Natural killer cell treated with Interleukin-12 subunit alpha and Interleukin-12 subunit beta and Interleukin-15 and Interleukin-18, amount 100 ng/mL, for 72 hours (primary cell): ENCODE measurements around the gene MAML2. TPM values are rescaled to one million over a fixed set of nuclear protein-coding genes. Genes with fewer than 3 reads are reported as not detected.

Experiments used
- ATAC-seq, 2 donors: fragments of 150-1000 bp; cut with Tn5 transposase in 1 of 2; sonication (Bioruptor Pico), chemical (Tn5 transposase) in 1 of 2; 2 replicates each; pipeline ENCODE4 v1.10.0; 2021
- DNase-seq: peaks from one replicate; pipeline ENCODE4 v3.0.0; 2022; ENCODE audit warnings: low spot score
- H3K27ac Mint-ChIP-seq, 2 donors: 1 replicate in 1 of 2; 2 replicates in 1 of 2; pipeline ENCODE4 v1.8.0; 2022; ENCODE audit warnings: mixed read lengths in 2 of 2, mild to moderate bottlenecking in 1 of 2, moderate library complexity in 1 of 2
- H3K27me3 Mint-ChIP-seq, 2 donors: 1 replicate in 1 of 2; 2 replicates in 1 of 2; pipeline ENCODE4 v1.8.0; 2022; ENCODE audit warnings: mixed read lengths in 2 of 2
- H3K36me3 Mint-ChIP-seq: one replicate; pipeline ENCODE4 v1.8.0; 2022; ENCODE audit warnings: mixed read lengths
- H3K4me1 Mint-ChIP-seq, 2 donors: 1 replicate in 1 of 2; 2 replicates in 1 of 2; pipeline ENCODE4 v1.8.0; 2022; ENCODE audit warnings: low read depth in 2 of 2, mixed read lengths in 2 of 2, mild to moderate bottlenecking in 1 of 2
- H3K4me3 Mint-ChIP-seq: one replicate; pipeline ENCODE4 v1.8.0; 2022; ENCODE audit warnings: mixed read lengths
- H3K9me3 Mint-ChIP-seq: 2 replicates; pipeline ENCODE4 v1.8.0; 2022; ENCODE audit warnings: mixed read lengths
- total RNA-seq, 2 donors: library from RNA; stranded (reverse); gene quantifications; one replicate each; pipeline ENCODE4 v1.2.3, GENCODE V29; 2022

Gene MAML2
- total RNA-seq, 2 donors from 2014 or later, result 15.9 to 21.9 TPM

- Mint-ChIP-seq H3K9me3 (no peaks in the 10 kb centered on the region), H3K36me3 (no peaks in the 10 kb centered on the region), H3K27ac (peak overlapping the region in 1 of 2 donors; percentile 57), H3K4me3 (no peak overlapping the region), H3K27me3 (no peaks in the 10 kb centered on the region), H3K4me1 (peaks cover 10 to 16% of the 10 kb centered on the region in 2 donors)
- ATAC-seq (no peak), DNase-seq (no peak)
These were observed 212.9 kb downstream of the MAML2 start for GRCh38 chr11:96130061-96130620.

- H3K36me3 Mint-ChIP-seq, result no peaks in the 10 kb centered on the region
- no peak overlapping the region for H3K4me3 Mint-ChIP-seq
- no peak overlapping the region for H3K27ac Mint-ChIP-seq
- no peaks in the 10 kb centered on the region for H3K9me3 Mint-ChIP-seq
- H3K4me1 Mint-ChIP-seq, result peaks cover 11 to 24% of the 10 kb centered on the region in 2 donors
- no peaks in the 10 kb centered on the region for H3K27me3 Mint-ChIP-seq
- DNase-seq (no peak), ATAC-seq (no peak)
These were observed 215.4 kb downstream of the MAML2 start for GRCh38 chr11:96127596-96127959.

GRCh38 chr11:96126917-96127595, 215.9 kb downstream of the MAML2 start:
- H3K9me3 Mint-ChIP-seq, result no peaks in the 10 kb centered on the region
- ATAC-seq (no peak), DNase-seq (no peak)
- no peaks in the 10 kb centered on the region for H3K36me3 Mint-ChIP-seq
- no peak overlapping the region for H3K4me3 Mint-ChIP-seq
- no peaks in the 10 kb centered on the region for H3K27me3 Mint-ChIP-seq
- H3K4me1 Mint-ChIP-seq, result peaks cover 11 to 27% of the 10 kb centered on the region in 2 donors
- no peak overlapping the region for H3K27ac Mint-ChIP-seq

GRCh38 chr11:96125400-96125799, 217.6 kb downstream of the MAML2 start:
- no peak overlapping the region for H3K4me3 Mint-ChIP-seq
- no peaks in the 10 kb centered on the region for H3K27me3 Mint-ChIP-seq
- DNase-seq, result no peak
- no peak for ATAC-seq
- H3K36me3 Mint-ChIP-seq, result no peaks in the 10 kb centered on the region
- H3K27ac Mint-ChIP-seq, result peak overlapping the region in 1 of 2 donors; percentile 29
- no peaks in the 10 kb centered on the region for H3K9me3 Mint-ChIP-seq
- H3K4me1 Mint-ChIP-seq, result peaks cover 11 to 28% of the 10 kb centered on the region in 2 donors

- no peaks in the 10 kb centered on the region for H3K36me3 Mint-ChIP-seq
- H3K27me3 Mint-ChIP-seq, result no peaks in the 10 kb centered on the region
- no peak overlapping the region for H3K4me3 Mint-ChIP-seq
- peak overlapping the region in 1 of 2 donors; percentile 15 for H3K27ac Mint-ChIP-seq
- no peak for ATAC-seq
- H3K4me1 Mint-ChIP-seq, result peaks cover 11 to 23% of the 10 kb centered on the region in 2 donors
- no peaks in the 10 kb centered on the region for H3K9me3 Mint-ChIP-seq
- DNase-seq, result no peak
These were observed 218.8 kb downstream of the MAML2 start for GRCh38 chr11:96124155-96124554.

GRCh38 chr11:96123301-96123700, 219.7 kb downstream of the MAML2 start:
- ATAC-seq (no peak), DNase-seq (no peak)
- Mint-ChIP-seq H3K9me3 (no peaks in the 10 kb centered on the region), H3K27me3 (no peaks in the 10 kb centered on the region), H3K4me1 (peaks cover 11 to 21% of the 10 kb centered on the region in 2 donors), H3K4me3 (no peak overlapping the region), H3K36me3 (no peaks in the 10 kb centered on the region), H3K27ac (no peak overlapping the region)

GRCh38 chr11:96122601-96123074, 220.4 kb downstream of the MAML2 start:
- Mint-ChIP-seq H3K27ac (no peak overlapping the region), H3K4me1 (peaks cover 11 to 24% of the 10 kb centered on the region in 2 donors), H3K4me3 (no peak overlapping the region), H3K27me3 (no peaks in the 10 kb centered on the region), H3K36me3 (no peaks in the 10 kb centered on the region), H3K9me3 (no peaks in the 10 kb centered on the region)
- no peak for ATAC-seq
- no peak for DNase-seq

- H3K27me3 Mint-ChIP-seq, result no peaks in the 10 kb centered on the region
- DNase-seq, result no peak
- H3K9me3 Mint-ChIP-seq, result no peaks in the 10 kb centered on the region
- ATAC-seq, result no peak
- peaks cover 17 to 33% of the 10 kb centered on the region in 2 donors for H3K4me1 Mint-ChIP-seq
- H3K27ac Mint-ChIP-seq, result peak overlapping the region in 1 of 2 donors; percentile 0
- peaks cover 5% of the 10 kb centered on the region for H3K36me3 Mint-ChIP-seq
- H3K4me3 Mint-ChIP-seq, result no peak overlapping the region
These were observed 223.8 kb downstream of the MAML2 start for GRCh38 chr11:96119211-96119610.

- Mint-ChIP-seq H3K36me3 (peaks cover 5% of the 10 kb centered on the region), H3K4me3 (no peak overlapping the region), H3K4me1 (peaks cover 28 to 32% of the 10 kb centered on the region in 2 donors), H3K27ac (no peak overlapping the region), H3K27me3 (no peaks in the 10 kb centered on the region), H3K9me3 (no peaks in the 10 kb centered on the region)
- DNase-seq, result no peak
- no peak for ATAC-seq
These were observed 226.6 kb downstream of the MAML2 start for GRCh38 chr11:96116376-96116775.

GRCh38 chr11:96114178-96115064, 228.6 kb downstream of the MAML2 start:
- DNase-seq (no peak), ATAC-seq (no peak)
- H3K27ac Mint-ChIP-seq, result peak overlapping the region in 1 of 2 donors; percentile 84
- peaks cover 9% of the 10 kb centered on the region for H3K36me3 Mint-ChIP-seq
- H3K4me1 Mint-ChIP-seq, result peaks cover 33 to 36% of the 10 kb centered on the region in 2 donors
- H3K4me3 Mint-ChIP-seq, result peak overlapping the region; percentile 3
- H3K9me3 Mint-ChIP-seq, result no peaks in the 10 kb centered on the region
- no peaks in the 10 kb centered on the region for H3K27me3 Mint-ChIP-seq

GRCh38 chr11:96113193-96113681, 229.8 kb downstream of the MAML2 start:
- DNase-seq, result no peak
- peak overlapping the region; percentile 14 to 83 for H3K27ac Mint-ChIP-seq
- no peak for ATAC-seq
- no peaks in the 10 kb centered on the region for H3K9me3 Mint-ChIP-seq
- H3K4me3 Mint-ChIP-seq, result peak overlapping the region; percentile 66
- H3K4me1 Mint-ChIP-seq, result peaks cover 33 to 36% of the 10 kb centered on the region in 2 donors
- H3K27me3 Mint-ChIP-seq, result no peaks in the 10 kb centered on the region
- H3K36me3 Mint-ChIP-seq, result peaks cover 9% of the 10 kb centered on the region

GRCh38 chr11:96112192-96113128, 230.5 kb downstream of the MAML2 start:
- peaks cover 31 to 33% of the 10 kb centered on the region in 2 donors for H3K4me1 Mint-ChIP-seq
- ATAC-seq (peak; percentile 86 to 92), DNase-seq (peak; percentile 70)
- H3K36me3 Mint-ChIP-seq, result peaks cover 9% of the 10 kb centered on the region
- H3K9me3 Mint-ChIP-seq, result no peaks in the 10 kb centered on the region
- H3K4me3 Mint-ChIP-seq, result peak overlapping the region; percentile 66
- H3K27me3 Mint-ChIP-seq, result no peaks in the 10 kb centered on the region
- peak overlapping the region; percentile 14 to 83 for H3K27ac Mint-ChIP-seq

- DNase-seq, result no peak
- Mint-ChIP-seq H3K9me3 (no peaks in the 10 kb centered on the region), H3K4me3 (peak overlapping the region; percentile 57), H3K27me3 (no peaks in the 10 kb centered on the region), H3K4me1 (peaks cover 26 to 29% of the 10 kb centered on the region in 2 donors), H3K36me3 (peaks cover 5% of the 10 kb centered on the region), H3K27ac (peak overlapping the region; percentile 26 to 74)
- peak; percentile 49 to 68 for ATAC-seq
These were observed 231.7 kb downstream of the MAML2 start for GRCh38 chr11:96111308-96111707.
